GM21447 (cell line): ENCODE results near the gene GIPC1.

Experiments
- ATAC-seq: cut with Tn5 transposase; IDR thresholded peaks from one replicate; pipeline ENCODE4 v1.9.1; 2021; ENCODE audit not compliant: unreplicated experiment

The GIPC1 gene

GRCh38 chr19:14441041-14441938, 54.6 kb downstream of the GIPC1 start:
- no peak for ATAC-seq

- peak; percentile 94 for ATAC-seq
These were observed 55.9 kb downstream of the GIPC1 start for GRCh38 chr19:14440049-14440448.

DNA sequence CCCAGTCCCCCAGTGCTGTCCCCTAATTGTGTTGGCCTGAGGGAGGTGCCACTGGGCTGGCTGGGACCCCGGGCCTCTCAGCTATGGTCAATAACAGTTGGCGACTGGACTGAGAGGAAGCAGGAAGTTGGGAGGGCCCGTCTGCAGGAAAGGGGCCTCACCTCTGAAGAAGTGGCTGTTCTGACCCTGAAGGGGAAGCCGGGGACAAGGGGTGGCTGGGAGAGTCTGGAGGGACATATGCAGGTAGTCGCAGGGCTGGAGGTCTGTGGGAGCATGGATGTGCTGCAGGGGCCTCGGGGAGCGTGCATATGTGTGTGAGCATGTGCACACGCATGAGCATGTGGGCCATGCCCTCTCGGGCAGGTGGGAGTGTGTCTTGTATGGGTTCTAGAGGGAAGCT, 56.9 kb downstream of the GIPC1 start:
- ATAC-seq, result no peak

DNA sequence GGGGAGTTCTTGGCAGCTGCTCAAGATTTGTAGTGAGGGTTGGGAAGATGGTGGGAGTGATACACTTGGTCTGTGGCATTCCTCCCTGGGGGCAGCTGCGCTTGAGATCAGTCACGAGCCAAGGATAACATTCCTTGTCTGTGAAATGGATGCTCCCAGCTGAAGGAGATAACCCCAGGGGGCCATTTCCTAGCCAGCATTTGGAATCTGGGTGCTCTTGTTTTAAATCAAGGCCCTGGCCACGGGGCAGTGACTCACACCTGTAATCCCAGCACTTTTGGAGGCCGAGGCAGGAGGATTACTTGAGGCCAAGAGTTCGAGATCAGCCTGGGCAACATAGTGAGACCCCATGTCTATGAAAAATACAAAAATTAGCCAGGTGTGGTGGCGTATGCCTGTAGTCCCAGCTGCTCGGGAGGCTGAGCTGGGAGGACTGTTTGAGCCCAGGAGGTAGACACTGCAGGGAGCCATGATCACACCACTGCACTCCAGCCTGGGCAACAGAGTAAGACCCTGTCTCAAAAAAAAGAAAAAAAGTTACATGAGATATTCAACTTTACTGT, 58.3 kb downstream of the GIPC1 start:
- ATAC-seq, result no peak

- no peak for ATAC-seq
These were observed 60.4 kb downstream of the GIPC1 start for GRCh38 chr19:14435320-14436050.

DNA sequence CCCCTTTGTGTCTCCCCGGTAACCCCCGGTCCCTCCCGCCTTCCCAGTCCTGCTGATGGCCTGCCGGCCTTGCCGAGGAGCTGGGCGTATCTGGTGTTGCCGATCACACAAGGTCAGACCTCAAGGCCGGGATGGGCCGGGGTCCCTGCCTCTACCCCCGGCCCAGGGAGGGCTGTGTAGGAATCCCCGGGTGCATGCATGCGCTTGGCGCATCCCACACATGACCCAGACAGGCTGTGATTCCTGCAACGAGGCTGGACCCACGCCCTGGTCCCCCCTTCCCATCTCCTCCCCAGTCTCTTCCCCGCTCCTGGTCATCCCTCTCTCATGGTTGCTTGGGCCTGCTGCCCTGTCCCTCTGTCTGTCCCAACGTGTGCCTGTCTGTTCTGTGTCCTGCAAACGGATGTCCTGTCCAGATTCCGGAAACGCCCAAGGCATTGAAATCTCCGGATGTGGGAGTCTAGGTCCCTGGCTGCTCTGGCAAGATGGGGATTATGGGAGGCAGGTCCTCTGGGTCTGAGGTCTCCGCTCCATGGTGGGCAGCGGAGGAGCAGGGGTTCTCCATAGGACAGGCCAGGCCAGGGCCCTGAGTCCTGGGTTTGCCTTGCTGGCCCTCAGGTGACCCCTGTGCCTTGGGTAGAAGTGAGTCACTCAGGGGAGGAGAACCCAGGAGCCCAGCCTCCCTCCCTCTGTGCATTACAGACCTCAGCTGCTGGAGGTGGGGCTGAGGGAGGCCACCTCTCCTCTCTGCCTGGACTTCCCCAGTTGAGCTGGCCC, 61.2 kb downstream of the GIPC1 start:
- no peak for ATAC-seq

GRCh38 chr19:14433554-14434501, 62.1 kb downstream of the GIPC1 start:
- no peak for ATAC-seq

DNA sequence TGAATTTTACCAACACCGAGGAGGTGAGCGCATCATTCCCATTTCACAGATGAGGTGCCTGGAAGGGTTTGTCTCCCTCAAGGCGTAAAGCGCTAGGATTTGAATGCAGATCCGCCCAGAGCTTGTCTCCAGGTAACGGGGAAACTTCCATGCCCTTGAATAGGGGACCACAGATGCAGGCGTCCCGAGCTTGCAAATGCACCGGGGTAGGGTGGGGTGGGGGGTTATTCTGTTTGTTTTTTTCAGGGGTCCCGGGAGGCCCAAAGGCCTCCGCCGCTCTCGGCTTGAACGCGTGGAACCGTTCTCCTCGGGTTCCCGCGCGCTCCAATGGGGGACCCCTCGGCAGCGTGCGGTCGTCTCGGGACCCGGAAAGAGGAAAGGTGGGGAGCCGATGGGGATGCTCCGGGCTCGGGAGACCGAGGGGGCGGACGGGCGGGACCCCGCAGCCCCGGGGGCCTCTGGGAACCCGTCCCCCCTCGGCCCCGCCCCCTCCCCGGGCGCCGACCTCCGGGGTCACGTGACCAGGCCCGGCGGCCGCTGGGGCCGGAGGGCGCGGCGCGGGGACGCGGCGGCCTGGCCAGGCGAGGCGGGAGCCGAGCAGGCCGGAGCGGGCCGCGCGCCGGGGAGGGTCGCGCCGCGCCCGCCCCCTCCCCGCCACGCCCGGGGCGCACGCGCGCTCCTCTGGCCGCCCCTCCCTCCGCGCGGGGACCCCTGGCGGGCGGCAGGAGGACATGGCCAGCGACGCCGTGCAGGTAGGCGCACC, 63.0 kb downstream of the GIPC1 start, which contains the start of gene PKN1:
Gene PKN1 (plus strand): TSS at position 516 of the 763 bp plus-strand sequence. CDS start 216 bp downstream, at position 732.
- ATAC-seq, result no peak

GRCh38 chr19:14430712-14431111, 65.2 kb downstream of the GIPC1 start:
- ATAC-seq, result no peak

DNA sequence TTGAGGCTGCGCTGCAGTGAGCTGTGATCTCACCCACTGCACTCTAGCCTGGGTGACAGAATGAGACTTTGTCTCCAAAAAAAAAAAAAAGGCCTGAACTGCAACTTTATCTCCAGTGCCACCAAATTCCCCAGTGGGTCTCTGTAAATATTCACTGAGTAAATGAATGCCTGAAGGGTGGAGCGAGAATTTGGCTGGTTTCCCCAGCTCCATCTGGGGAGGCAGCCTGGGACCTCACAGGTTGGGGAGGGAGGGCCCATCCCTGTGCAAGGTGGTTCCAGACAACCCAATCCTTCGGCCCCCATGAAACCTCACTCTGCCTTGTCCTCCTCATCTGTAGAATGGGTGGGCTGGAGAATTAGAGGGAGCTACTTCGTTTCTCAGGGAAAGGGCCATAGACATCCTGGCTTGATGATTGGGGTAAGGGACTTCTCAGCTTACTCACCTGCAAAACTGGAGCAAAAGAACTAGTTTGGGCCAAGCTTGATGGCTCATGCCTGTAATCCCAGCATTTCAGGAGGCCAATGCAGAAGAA, 67.0 kb downstream of the GIPC1 start:
- ATAC-seq, result no peak
